Ovary (tissue), 3 donors: ENCODE results near the gene PCDHA6.

Source experiments
- EP300 ChIP-seq: sonication (generic); formaldehyde crosslinking; IDR thresholded peaks from one replicate; pipeline ENCODE4 v1.6.1; 2017; ENCODE audit warnings: antibody characterized with exemption
- POLR2A ChIP-seq: fragments of 450-650 bp; IDR thresholded peaks from one replicate; pipeline ENCODE4 v1.6.1; 2017; ENCODE audit warnings: antibody characterized with exemption, mild to moderate bottlenecking, moderate library complexity
- TF ChIP-seq, protein P1 (sequence below), 3 donors: fragments of 450-650 bp in 2 of 3; fragments of 200-600 bp in 1 of 3; IDR thresholded peaks; one replicate each; pipeline versions ENCODE4 v1.5.1 to v1.8.0; 2016 to 2022; ENCODE audit warnings: antibody characterized with exemption in 3 of 3, mild to moderate bottlenecking in 1 of 3
- donor health status: DM: no; HTN: no; CAD: no.

DNA sequence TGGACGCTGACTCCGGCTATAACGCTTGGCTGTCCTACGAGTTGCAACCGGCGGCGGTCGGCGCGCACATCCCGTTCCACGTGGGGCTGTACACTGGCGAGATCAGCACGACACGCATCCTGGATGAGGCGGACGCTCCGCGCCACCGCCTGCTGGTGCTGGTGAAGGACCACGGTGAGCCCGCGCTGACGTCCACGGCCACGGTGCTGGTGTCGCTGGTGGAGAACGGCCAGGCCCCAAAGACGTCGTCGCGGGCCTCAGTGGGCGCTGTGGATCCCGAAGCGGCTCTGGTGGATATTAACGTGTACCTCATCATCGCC lies 49.5 kb downstream of the PCDHA6 start:
- TF ChIP-seq POLR2A (no peak), EP300 (no peak)
- TF ChIP-seq, protein P1, sequence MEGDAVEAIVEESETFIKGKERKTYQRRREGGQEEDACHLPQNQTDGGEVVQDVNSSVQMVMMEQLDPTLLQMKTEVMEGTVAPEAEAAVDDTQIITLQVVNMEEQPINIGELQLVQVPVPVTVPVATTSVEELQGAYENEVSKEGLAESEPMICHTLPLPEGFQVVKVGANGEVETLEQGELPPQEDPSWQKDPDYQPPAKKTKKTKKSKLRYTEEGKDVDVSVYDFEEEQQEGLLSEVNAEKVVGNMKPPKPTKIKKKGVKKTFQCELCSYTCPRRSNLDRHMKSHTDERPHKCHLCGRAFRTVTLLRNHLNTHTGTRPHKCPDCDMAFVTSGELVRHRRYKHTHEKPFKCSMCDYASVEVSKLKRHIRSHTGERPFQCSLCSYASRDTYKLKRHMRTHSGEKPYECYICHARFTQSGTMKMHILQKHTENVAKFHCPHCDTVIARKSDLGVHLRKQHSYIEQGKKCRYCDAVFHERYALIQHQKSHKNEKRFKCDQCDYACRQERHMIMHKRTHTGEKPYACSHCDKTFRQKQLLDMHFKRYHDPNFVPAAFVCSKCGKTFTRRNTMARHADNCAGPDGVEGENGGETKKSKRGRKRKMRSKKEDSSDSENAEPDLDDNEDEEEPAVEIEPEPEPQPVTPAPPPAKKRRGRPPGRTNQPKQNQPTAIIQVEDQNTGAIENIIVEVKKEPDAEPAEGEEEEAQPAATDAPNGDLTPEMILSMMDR (IDR thresholded peaks at IDR 0.05): no peak
